Measurements from ENCODE around the gene THSD8.

- TF ChIP-seq CTCF (IDR thresholded peaks at IDR 0.05), result no peak
- TF ChIP-seq POLR2A (IDR thresholded peaks at IDR 0.05), result no peak
- TF ChIP-seq EP300 (IDR thresholded peaks at IDR 0.05), result no peak
Measured at GRCh38 chr19:12843328-12843727, 41.5 kb downstream of the THSD8 start.

All from tibial nerve (tissue), 4 donors.